Measurements from ENCODE around the gene SIRPA. TPM values are rescaled to one million over a fixed set of nuclear protein-coding genes. Genes with fewer than 3 reads are reported as not detected.

SIRPA gene
- total and polyA plus RNA-seq, 10 of the 15 experiments (the other 5 are each of a cell fraction or from before 2014, with no cell fraction given) = 1.7 to 13.2 (median 5.0) TPM

- TF ChIP-seq EP300 (IDR thresholded peaks at IDR 0.05; ENCODE audit: borderline replicate concordance in 1 of 2, control insufficient read depth in 1 of 2, low read depth in 2 of 2, low read length in 2 of 2) = no peak
- TF ChIP-seq NR2F1 (conservative IDR thresholded peaks at IDR 0.05) = no peak
- TF ChIP-seq RUNX3 (IDR thresholded peaks at IDR 0.05; ENCODE audit: low read length) = no peak
- TF ChIP-seq BACH1 (IDR thresholded peaks at IDR 0.05; ENCODE audit: borderline replicate concordance) = no peak
- TF ChIP-seq POU2F2 (IDR thresholded peaks at IDR 0.05; ENCODE audit: borderline replicate concordance, low read depth, low read length) = no peak
- no peak for TF ChIP-seq EED (IDR thresholded peaks at IDR 0.05; ENCODE audit: low read depth)
- TF ChIP-seq EZH2 (IDR thresholded peaks at IDR 0.05; ENCODE audit: borderline replicate concordance, control insufficient read depth, low read depth, low read length) = no peak
- no peak for TF ChIP-seq NFXL1 (IDR thresholded peaks at IDR 0.05; ENCODE audit: borderline replicate concordance)
- TF ChIP-seq MAX (IDR thresholded peaks at IDR 0.05; ENCODE audit: low read depth, low read length) = no peak
These were observed 4.0 kb downstream of the SIRPA start (continued) for GRCh38 chr20:1899241-1899525.

- in situ Hi-C loops (cut with MboI) (no loop called here), intact Hi-C loops (cut with micrococcal nuclease; ENCODE audit: unreplicated experiment) (loop anchor here (10.0 kb wide), 1 partner anchor 204 kb away; the partner anchor contains the start of gene STK35)
- ChIA-PET CTCF (interaction anchor here (0.7 to 3.2 kb wide), 5 partner anchors 12 to 98 kb away, joined by 3 to 14 read pairs (median 4); partner anchors contain the start of gene PDYN), SMC1A (ENCODE audit: uncharacterized antibody, unreplicated experiment) (interaction anchor here (1.1 to 2.2 kb wide), 4 partner anchors 27 to 98 kb away, joined by 3 to 11 read pairs (median 4); no protein-coding TSS in a partner anchor), RAD21 (ENCODE audit: unreplicated experiment) (interaction anchor here (1.2 to 2.0 kb wide), 3 partner anchors 29 to 272 kb away, joined by 3 to 9 read pairs (median 3); no protein-coding TSS in a partner anchor), POLR2A (no interaction called here)
- ATAC-seq (peak; percentile 70), FAIRE-seq (peak; percentile 64), DNase-seq (ENCODE audit: low read depth, low spot score) (no peak)
- Histone ChIP-seq H3K36me3 (ENCODE audit: control insufficient read depth in 2 of 2, insufficient read depth in 2 of 2, low read length in 1 of 2) (no peaks in the 10 kb centered on the region), H3K27ac (ENCODE audit: control insufficient read depth, insufficient read depth) (no peak overlapping the region), H3K4me3 (no peak overlapping the region), H4K20me1 (ENCODE audit: control insufficient read depth, insufficient read depth) (no peaks in the 10 kb centered on the region), H3K4me1 (ENCODE audit: control insufficient read depth, insufficient read depth, low read length) (peaks cover 35% of the 10 kb centered on the region), H2AFZ (ENCODE audit: control insufficient read depth, low read depth, low read length) (no peak overlapping the region), H3K79me2 (ENCODE audit: control insufficient read depth, insufficient read depth, low read length) (peaks cover 5% of the 10 kb centered on the region), H3K27me3 (replicated peaks in 1 of 2; ENCODE audit: control insufficient read depth in 2 of 2, insufficient read depth in 2 of 2, low read length in 1 of 2) (no peaks in the 10 kb centered on the region), H3K9me3 (replicated peaks; ENCODE audit: control insufficient read depth, insufficient read depth, low read length) (no peaks in the 10 kb centered on the region), H3K9ac (ENCODE audit: control insufficient read depth, insufficient read depth, low read length) (no peak overlapping the region), H3K4me2 (ENCODE audit: control insufficient read depth, insufficient read depth) (no peak overlapping the region)
- WGBS (ENCODE audit: insufficient coverage, insufficient replicate concordance, low lambda C conversion rate, missing lambda C conversion rate) = 66% methylated on average over 10 of the region's 10 CpGs
- no TSS peak for BruUV-seq (replicated peaks)
- no peak for TF ChIP-seq ZBTB4 (CRISPR knock-in tag; IDR thresholded peaks at IDR 0.05)
- TF ChIP-seq ETV6 (conservative IDR thresholded peaks at IDR 0.05 in 1 of 2, IDR thresholded peaks at IDR 0.05 in 1 of 2; ENCODE audit: borderline replicate concordance in 1 of 2, low read depth in 1 of 2) = no peak
- peak; percentile 61 to 69 (median 62) for TF ChIP-seq CTCF (IDR thresholded peaks at IDR 0.05 in 2 of 3, conservative IDR thresholded peaks at IDR 0.05 in 1 of 3; ENCODE audit: control insufficient read depth in 2 of 3, extremely low read depth in 1 of 3, insufficient read depth in 1 of 3, low read depth in 3 of 3, low read length in 3 of 3)
- peak; percentile 41; the same call in 1 of the 2 replicates for TF ChIP-seq SMC3 (IDR thresholded peaks at IDR 0.05; ENCODE audit: borderline replicate concordance, low read length)
- no peak for TF ChIP-seq BCLAF1 (IDR thresholded peaks at IDR 0.05)
These were observed 5.2 kb downstream of the SIRPA start for GRCh38 chr20:1900321-1900801.

Measured in GM12878 (cell line).